Fibroblast of the conjunctiva (primary cell): ENCODE results near the gene DEFB118.
"Not testable (repeated sequence)": the region's sequence is repeated elsewhere in the genome, so short reads cannot be mapped to it uniquely, and the experiment has no call there.

Experiments used
- DNase-seq: peaks from one replicate; pipeline ENCODE4 v3.0.0-alpha.2; 2010; ENCODE audit warnings: low read depth

DEFB118 gene

GRCh38 chr20:31368301-31368700, at the start of gene DEFB118:
DEFB118 (plus strand) TSS chr20:31368601; CDS start chr20:31368651, 50 bp downstream.
- DNase-seq, result no peak

- DNase-seq, result no peak
Observed at GRCh38 chr20:31322504-31322903, 45.9 kb upstream of the DEFB118 start.

GRCh38 chr20:31330893-31331292, 37.5 kb upstream of the DEFB118 start:
- no peak for DNase-seq

GRCh38 chr20:31341470-31341869, 26.9 kb upstream of the DEFB118 start:
- DNase-seq, result no peak

- DNase-seq, result no peak
Observed at GRCh38 chr20:31355981-31356380, 12.4 kb upstream of the DEFB118 start.

- DNase-seq, result no peak
Observed at GRCh38 chr20:31363295-31363694, 5.1 kb upstream of the DEFB118 start.

GRCh38 chr20:31364272-31364671, 4.1 kb upstream of the DEFB118 start:
- not testable (repeated sequence) for DNase-seq

- DNase-seq, result no peak
Observed at GRCh38 chr20:31374346-31374745, 5.9 kb downstream of the DEFB118 start.

- no peak for DNase-seq
Observed at GRCh38 chr20:31390490-31390889, 22.1 kb downstream of the DEFB118 start, which contains the start of gene DEFB119. DEFB119 (minus strand) TSS chr20:31390590; CDS start chr20:31390483, 107 bp downstream.

- DNase-seq, result no peak
Observed at GRCh38 chr20:31392836-31393235, 24.4 kb downstream of the DEFB118 start.

- no peak for DNase-seq
Observed at GRCh38 chr20:31394900-31395299, 26.5 kb downstream of the DEFB118 start.

- DNase-seq, result no peak
Observed at GRCh38 chr20:31403886-31404285, 35.5 kb downstream of the DEFB118 start.

- no peak for DNase-seq
Observed at GRCh38 chr20:31406115-31406514, 37.7 kb downstream of the DEFB118 start, which contains the start of gene DEFB121. DEFB121 (minus strand) TSS chr20:31406215; CDS start chr20:31406152, 63 bp downstream.

- no peak for DNase-seq
Observed at GRCh38 chr20:31410011-31410410, 41.6 kb downstream of the DEFB118 start.

GRCh38 chr20:31414381-31414780, 46.0 kb downstream of the DEFB118 start:
- no peak for DNase-seq

- DNase-seq, result no peak
Observed at GRCh38 chr20:31415653-31416052, 47.3 kb downstream of the DEFB118 start.

GRCh38 chr20:31418307-31418706, 49.9 kb downstream of the DEFB118 start:
- no peak for DNase-seq
